ENCODE measurements around the gene DNAH9. TPM values are rescaled to one million over a fixed set of nuclear protein-coding genes. Genes with fewer than 3 reads are reported as not detected.

Gene DNAH9
- total RNA-seq, 1 donor from 2014 or later: 0.41 TPM

GRCh38 chr17:11853321-11854151 lies 255.3 kb downstream of the DNAH9 start:
- H3K36me3 ChIP-seq: no peaks in the 10 kb centered on the region
- H3K4me3 ChIP-seq: no peak overlapping the region
- DNase-seq (no peak), ATAC-seq (no peak)
- H3K4me1 ChIP-seq: no peaks in the 10 kb centered on the region
- no peaks in the 10 kb centered on the region for H3K27me3 ChIP-seq
- no peaks in the 10 kb centered on the region for H3K9me3 ChIP-seq
- no peak for TF ChIP-seq CTCF (IDR thresholded peaks at IDR 0.05)
- intact Hi-C loops (cut with DNase I): no loop called here
- H3K27ac ChIP-seq: no peak overlapping the region

- ATAC-seq (no peak), DNase-seq (no peak)
- intact Hi-C loops (cut with DNase I): no loop called here
- Histone ChIP-seq H3K27ac (no peak overlapping the region), H3K4me3 (no peak overlapping the region), H3K36me3 (no peaks in the 10 kb centered on the region), H3K4me1 (no peaks in the 10 kb centered on the region), H3K9me3 (no peaks in the 10 kb centered on the region), H3K27me3 (no peaks in the 10 kb centered on the region)
- TF ChIP-seq CTCF (IDR thresholded peaks at IDR 0.05): no peak
Measured at GRCh38 chr17:11855306-11855705, 257.0 kb downstream of the DNAH9 start.

- H3K27me3 ChIP-seq: no peaks in the 10 kb centered on the region
- H3K9me3 ChIP-seq: no peaks in the 10 kb centered on the region
- no peak for DNase-seq
- H3K27ac ChIP-seq: no peak overlapping the region
- H3K4me1 ChIP-seq: no peaks in the 10 kb centered on the region
- H3K36me3 ChIP-seq: no peaks in the 10 kb centered on the region
- no peak overlapping the region for H3K4me3 ChIP-seq
- ATAC-seq: no peak
- TF ChIP-seq CTCF (IDR thresholded peaks at IDR 0.05): no peak
- intact Hi-C loops (cut with DNase I): no loop called here
Measured at GRCh38 chr17:11857006-11857405, 258.7 kb downstream of the DNAH9 start.

GRCh38 chr17:11869680-11870394 lies 271.6 kb downstream of the DNAH9 start:
- Histone ChIP-seq H3K4me3 (no peak overlapping the region), H3K4me1 (no peaks in the 10 kb centered on the region), H3K9me3 (no peaks in the 10 kb centered on the region), H3K27ac (no peak overlapping the region), H3K27me3 (no peaks in the 10 kb centered on the region), H3K36me3 (no peaks in the 10 kb centered on the region)
- intact Hi-C loops (cut with DNase I): no loop called here
- TF ChIP-seq CTCF (IDR thresholded peaks at IDR 0.05): no peak
- no peak for ATAC-seq
- DNase-seq: no peak

- ATAC-seq: no peak
- no peak overlapping the region for H3K4me3 ChIP-seq
- no peaks in the 10 kb centered on the region for H3K9me3 ChIP-seq
- no peak for TF ChIP-seq CTCF (IDR thresholded peaks at IDR 0.05)
- no peak for DNase-seq
- H3K4me1 ChIP-seq: no peaks in the 10 kb centered on the region
- H3K27me3 ChIP-seq: no peaks in the 10 kb centered on the region
- no peak overlapping the region for H3K27ac ChIP-seq
- no peaks in the 10 kb centered on the region for H3K36me3 ChIP-seq
- intact Hi-C loops (cut with DNase I): no loop called here
Measured at GRCh38 chr17:11871773-11872172, 273.5 kb downstream of the DNAH9 start.
